ENCODE results near the gene SPATA6. TPM values are rescaled to one million over a fixed set of nuclear protein-coding genes. Genes with fewer than 3 reads are reported as not detected.

SPATA6 gene
- total and polyA plus RNA-seq, 2 donors (not counting 3 experiments of a cell fraction or from before 2014, with no cell fraction given) = 0.79 to 4.9 TPM

- H4K20me1 ChIP-seq (replicated peaks; ENCODE audit: control insufficient read depth, extremely low read depth, insufficient read depth, low read length) = no peaks in the 10 kb centered on the region
- H3K4me2 ChIP-seq (ENCODE audit: insufficient read depth, low read length) = no peak overlapping the region
- H3K79me2 ChIP-seq (ENCODE audit: control insufficient read depth, insufficient read depth, low read length) = no peaks in the 10 kb centered on the region
- no peak overlapping the region for H3K27ac ChIP-seq (ENCODE audit: insufficient read depth, low read depth, low read length)
- dilution Hi-C loops (cut with MboI; ENCODE audit: extremely low pct_ligation_motif_present, low sequenced_read_pairs) (no loop called here), intact Hi-C loops (cut with micrococcal nuclease) (no loop called here)
- no peak for FAIRE-seq
- TF ChIP-seq GATA2 (IDR thresholded peaks at IDR 0.05; ENCODE audit: insufficient read depth, insufficient read length, low read depth, low read length) = no peak
- no peak for TF ChIP-seq JUN (IDR thresholded peaks at IDR 0.05; ENCODE audit: borderline replicate concordance, insufficient read depth, insufficient read length, low read depth)
- no peak for TF ChIP-seq FOS (IDR thresholded peaks at IDR 0.05; ENCODE audit: borderline replicate concordance, insufficient read depth, low read length)
- no peak for TF ChIP-seq MAX (IDR thresholded peaks at IDR 0.05; ENCODE audit: insufficient read depth, insufficient read length)
- TF ChIP-seq POLR2A (IDR thresholded peaks at IDR 0.05; ENCODE audit: low read depth, low read length) = no peak
- DNase-seq (ENCODE audit: low read depth, low spot score) = no peak
- H3K9me1 ChIP-seq (replicated peaks; ENCODE audit: control insufficient read depth, extremely low read depth, insufficient read depth, low read length) = no peaks in the 10 kb centered on the region
- H3K4me1 ChIP-seq (ENCODE audit: control insufficient read depth, extremely low read depth, insufficient read depth, low read length) = no peaks in the 10 kb centered on the region
- no peak overlapping the region for H3K4me3 ChIP-seq (replicated peaks in 1 of 3; ENCODE audit: insufficient read depth in 1 of 3, low read depth in 1 of 3, low read length in 3 of 3)
- H2AFZ ChIP-seq (ENCODE audit: low read depth, low read length) = no peak overlapping the region
- no peaks in the 10 kb centered on the region for H3K27me3 ChIP-seq (ENCODE audit: control insufficient read depth in 2 of 2, insufficient read depth in 2 of 2, low read length in 2 of 2)
- POLR2A ChIA-PET = no interaction called here
- H3K9me3 ChIP-seq (replicated peaks; ENCODE audit: control insufficient read depth, insufficient read depth, low read length) = no peaks in the 10 kb centered on the region
- BruUV-seq (replicated peaks) = no TSS peak
- CTCF ChIA-PET = interaction anchor here (1.0 kb wide), 1 partner anchor 123 kb away, joined by 3 read pairs; no protein-coding TSS in a partner anchor
- no peaks in the 10 kb centered on the region for H3K36me3 ChIP-seq (ENCODE audit: control insufficient read depth in 2 of 2, extremely low read depth in 1 of 2, insufficient read depth in 2 of 2, low read length in 2 of 2)
- no peak overlapping the region for H3K9ac ChIP-seq (replicated peaks; ENCODE audit: extremely low read depth, insufficient read depth, low read length)
These were observed 97.2 kb downstream of the SPATA6 start for GRCh38 chr1:48374785-48375184.

GRCh38 chr1:48371598-48371997 is 100.4 kb downstream of the SPATA6 start:
- no TSS peak for BruUV-seq (replicated peaks)
- H3K4me3 ChIP-seq (replicated peaks in 1 of 3; ENCODE audit: insufficient read depth in 1 of 3, low read depth in 1 of 3, low read length in 3 of 3) = no peak overlapping the region
- POLR2A ChIA-PET = no interaction called here
- TF ChIP-seq FOS (IDR thresholded peaks at IDR 0.05; ENCODE audit: borderline replicate concordance, insufficient read depth, low read length) (no peak), MYC (IDR thresholded peaks at IDR 0.05; ENCODE audit: low read depth, low read length) (no peak), MAX (IDR thresholded peaks at IDR 0.05; ENCODE audit: insufficient read depth, insufficient read length) (no peak), EZH2 (IDR thresholded peaks at IDR 0.05; ENCODE audit: borderline replicate concordance, low read depth, low read length, severe bottlenecking) (no peak), GATA2 (IDR thresholded peaks at IDR 0.05; ENCODE audit: insufficient read depth, insufficient read length, low read depth, low read length) (no peak), POLR2AphosphoS5 (IDR thresholded peaks at IDR 0.05; ENCODE audit: insufficient read depth, low read depth, low read length) (no peak), CTCF (IDR thresholded peaks at IDR 0.05; ENCODE audit: extremely low read depth in 1 of 2, insufficient read depth in 1 of 2, low read depth in 1 of 2, low read length in 2 of 2) (no peak), POLR2A (IDR thresholded peaks at IDR 0.05; ENCODE audit: low read depth, low read length) (no peak), JUN (IDR thresholded peaks at IDR 0.05; ENCODE audit: borderline replicate concordance, insufficient read depth, insufficient read length, low read depth) (no peak)
- H3K9me3 ChIP-seq (replicated peaks; ENCODE audit: control insufficient read depth, insufficient read depth, low read length) = no peaks in the 10 kb centered on the region
- H3K9me1 ChIP-seq (replicated peaks; ENCODE audit: control insufficient read depth, extremely low read depth, insufficient read depth, low read length) = no peaks in the 10 kb centered on the region
- no peaks in the 10 kb centered on the region for H3K79me2 ChIP-seq (ENCODE audit: control insufficient read depth, insufficient read depth, low read length)
- no peaks in the 10 kb centered on the region for H4K20me1 ChIP-seq (replicated peaks; ENCODE audit: control insufficient read depth, extremely low read depth, insufficient read depth, low read length)
- no peak overlapping the region for H3K4me2 ChIP-seq (ENCODE audit: insufficient read depth, low read length)
- dilution Hi-C loops (cut with MboI; ENCODE audit: extremely low pct_ligation_motif_present, low sequenced_read_pairs) = no loop called here
- H3K27ac ChIP-seq (ENCODE audit: insufficient read depth, low read depth, low read length) = no peak overlapping the region
- no peak overlapping the region for H3K9ac ChIP-seq (replicated peaks; ENCODE audit: extremely low read depth, insufficient read depth, low read length)
- no peak for FAIRE-seq
- DNase-seq (ENCODE audit: low read depth, low spot score) = no peak
- no peak overlapping the region for H2AFZ ChIP-seq (ENCODE audit: low read depth, low read length)
- CTCF ChIA-PET = no interaction called here
- H3K4me1 ChIP-seq (ENCODE audit: control insufficient read depth, extremely low read depth, insufficient read depth, low read length) = no peaks in the 10 kb centered on the region
- H3K36me3 ChIP-seq (ENCODE audit: control insufficient read depth in 2 of 2, extremely low read depth in 1 of 2, insufficient read depth in 2 of 2, low read length in 2 of 2) = no peaks in the 10 kb centered on the region
- H3K27me3 ChIP-seq (ENCODE audit: control insufficient read depth in 2 of 2, insufficient read depth in 2 of 2, low read length in 2 of 2) = no peaks in the 10 kb centered on the region
- intact Hi-C loops (cut with micrococcal nuclease) = no loop called here
